Panc1 (cell line): ENCODE results near the gene CNTN5. TPM values are rescaled to one million over a fixed set of nuclear protein-coding genes. Genes with fewer than 3 reads are reported as not detected.

Experiments
- ATAC-seq: fragments of 200-7000 bp; cut with Tn5 transposase; 2 replicates; pipeline ENCODE4 v1.9.1; 2020; ENCODE audit warnings: mild to moderate bottlenecking, moderate library complexity
- BruUV-seq: library from RNA; stranded (reverse); fragments of 400-500 nt; replicated peaks from 2 replicates; lab custom pipeline; 2021; lab: Mats Ljungman, UMichigan
- CTCF ChIA-PET: fragments of 300-600 bp; sonication (Branson Sonifier 250); formaldehyde crosslinking; loops from one replicate; lab custom pipeline; 2022; ENCODE audit warnings: antibody characterized with exemption; lab: Charles Lee
- POLR2A ChIA-PET: fragments of 300-600 bp; sonication (Branson Sonifier 250); formaldehyde crosslinking; loops from one replicate; lab custom pipeline; 2022; ENCODE audit warnings: antibody characterized with exemption; lab: Charles Lee
- DNase-seq: peaks from one replicate; pipeline ENCODE4 v3.0.0-alpha.2; 2010; ENCODE audit warnings: low read depth, low spot score
- H3K27ac ChIP-seq: 2 replicates; pipeline ENCODE4 v1.5.1; 2011; ENCODE audit warnings: mild to moderate bottlenecking, low read length, inconsistent platforms
- H3K27me3 ChIP-seq: fragments of 200-500 bp; sonication (Bioruptor generic); 2 replicates; pipeline ENCODE4 v1.6.0; 2014; ENCODE audit warnings: low read length, inconsistent platforms; ENCODE audit not compliant: control insufficient read depth, insufficient read depth
- H3K36me3 ChIP-seq: fragments of 200-500 bp; sonication (Bioruptor generic); 2 replicates; pipeline ENCODE4 v1.5.1; 2014; ENCODE audit warnings: inconsistent platforms, mild to moderate bottlenecking, low read length, moderate library complexity; ENCODE audit not compliant: control insufficient read depth, insufficient read depth
- H3K4me1 ChIP-seq: 2 replicates; pipeline ENCODE4 v1.5.1; 2011; ENCODE audit warnings: inconsistent platforms, mild to moderate bottlenecking, low read length, moderate library complexity; ENCODE audit not compliant: control insufficient read depth, insufficient read depth
- H3K4me3 ChIP-seq, 2 experiments: 2 replicates each; pipeline ENCODE4 v1.5.1; 2011 to 2012; ENCODE audit warnings: low read depth in 2 of 2, low read length in 2 of 2, mild to moderate bottlenecking in 2 of 2, inconsistent platforms in 1 of 2, moderate library complexity in 1 of 2
- H3K9me3 ChIP-seq: fragments of 200-500 bp; sonication (Bioruptor generic); 2 replicates; pipeline ENCODE4 v1.5.1; 2014; ENCODE audit warnings: low read depth, mild to moderate bottlenecking, inconsistent platforms, low read length, moderate library complexity; ENCODE audit not compliant: control insufficient read depth, insufficient read depth
- POLR2AphosphoS5 ChIP-seq: IDR thresholded peaks from 2 replicates; pipeline ENCODE4 v1.6.1; 2012; ENCODE audit warnings: mild to moderate bottlenecking, low read depth, low read length, moderate library complexity
- SIN3A ChIP-seq: IDR thresholded peaks from 2 replicates; pipeline ENCODE4 v1.6.1; 2012; ENCODE audit warnings: low read depth, mild to moderate bottlenecking, low read length, moderate library complexity, borderline replicate concordance; ENCODE audit not compliant: insufficient read depth
- TCF7L2 ChIP-seq: IDR thresholded peaks from 2 replicates; pipeline ENCODE4 v1.6.1; 2011; ENCODE audit warnings: mild to moderate bottlenecking, low read depth, low read length, inconsistent platforms
- in situ Hi-C: cut with HindIII; loops from 2 replicates; pipeline ENCODE4 v1.10.0; 2016; ENCODE audit warnings: low sequenced_read_pairs, low pct_unique_long_range_greater_than_20kb
- intact Hi-C: fragments of 100-400 bp; cut with micrococcal nuclease; formaldehyde crosslinking; loops from one replicate; pipeline ENCODE4 v1.10.0; 2022; ENCODE audit not compliant: unreplicated experiment
- total RNA-seq: library from RNA; stranded (reverse); gene quantifications from one replicate; pipeline ENCODE4 v1.2.1, GENCODE V29; 2021; ENCODE audit not compliant: unreplicated experiment
- TF ChIP-seq, protein P1 (sequence below), 2 experiments: IDR thresholded peaks; 2 replicates each; pipeline ENCODE4 v1.6.1; 2011 to 2012; ENCODE audit warnings: low read depth in 2 of 2, control low read depth in 1 of 2, low read length in 1 of 2, mild to moderate bottlenecking in 1 of 2, moderate library complexity in 1 of 2; ENCODE audit not compliant: insufficient read depth in 1 of 2
- TF ChIP-seq, protein P2 (sequence below): fragments of 450-650 bp; IDR thresholded peaks from 2 replicates; pipeline ENCODE4 v1.5.1; 2017; ENCODE audit warnings: mild to moderate bottlenecking

CNTN5 gene
- total RNA-seq, 1 experiment from 2014 or later, result not detected

DNA sequence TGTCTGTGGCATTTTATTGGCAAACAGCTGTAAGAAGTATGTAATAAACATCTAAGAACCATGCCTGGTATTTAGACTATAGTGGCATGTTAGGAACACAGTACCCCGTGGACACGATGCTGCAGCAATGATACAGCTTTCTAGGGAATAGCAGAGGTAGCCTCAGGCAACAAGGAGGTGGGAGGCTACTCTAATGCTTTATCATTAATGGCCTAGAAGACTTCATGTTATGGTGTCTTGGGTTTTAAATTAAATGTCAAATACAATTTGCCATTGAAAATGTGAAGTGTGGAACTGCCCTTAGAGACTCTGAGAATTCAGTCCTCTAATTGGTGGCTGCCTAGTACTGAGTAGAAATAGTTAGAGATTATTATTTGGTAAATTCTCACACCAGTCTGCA, 516.9 kb downstream of the CNTN5 start:
- POLR2A ChIA-PET, result no interaction called here
- no peak for DNase-seq

DNA sequence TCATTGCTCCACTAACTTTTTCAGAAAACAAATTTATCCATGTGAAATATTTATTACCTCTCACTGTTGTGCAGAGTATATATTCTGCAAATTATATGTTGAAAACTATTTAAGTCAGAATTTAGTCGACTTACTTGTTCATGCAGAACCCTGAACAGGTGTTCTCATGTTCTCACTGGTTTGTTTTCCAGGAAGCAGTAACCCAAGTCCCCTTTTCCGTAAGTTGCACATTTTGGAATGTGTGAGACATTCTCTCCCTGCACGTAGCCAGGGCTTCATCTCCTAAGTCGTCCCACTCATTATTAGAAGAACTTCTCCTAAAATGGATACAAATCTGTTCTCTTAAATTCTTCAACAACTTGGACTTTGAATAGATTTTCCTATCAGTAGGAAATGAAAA, 524.9 kb downstream of the CNTN5 start:
- H3K27ac ChIP-seq, result no peak overlapping the region
- DNase-seq (no peak), ATAC-seq (no peak)
- POLR2A ChIA-PET, result no interaction called here
- H3K36me3 ChIP-seq, result no peaks in the 10 kb centered on the region
- TF ChIP-seq SIN3A (no peak), TCF7L2 (no peak), POLR2AphosphoS5 (no peak)
- TF ChIP-seq, protein P1, sequence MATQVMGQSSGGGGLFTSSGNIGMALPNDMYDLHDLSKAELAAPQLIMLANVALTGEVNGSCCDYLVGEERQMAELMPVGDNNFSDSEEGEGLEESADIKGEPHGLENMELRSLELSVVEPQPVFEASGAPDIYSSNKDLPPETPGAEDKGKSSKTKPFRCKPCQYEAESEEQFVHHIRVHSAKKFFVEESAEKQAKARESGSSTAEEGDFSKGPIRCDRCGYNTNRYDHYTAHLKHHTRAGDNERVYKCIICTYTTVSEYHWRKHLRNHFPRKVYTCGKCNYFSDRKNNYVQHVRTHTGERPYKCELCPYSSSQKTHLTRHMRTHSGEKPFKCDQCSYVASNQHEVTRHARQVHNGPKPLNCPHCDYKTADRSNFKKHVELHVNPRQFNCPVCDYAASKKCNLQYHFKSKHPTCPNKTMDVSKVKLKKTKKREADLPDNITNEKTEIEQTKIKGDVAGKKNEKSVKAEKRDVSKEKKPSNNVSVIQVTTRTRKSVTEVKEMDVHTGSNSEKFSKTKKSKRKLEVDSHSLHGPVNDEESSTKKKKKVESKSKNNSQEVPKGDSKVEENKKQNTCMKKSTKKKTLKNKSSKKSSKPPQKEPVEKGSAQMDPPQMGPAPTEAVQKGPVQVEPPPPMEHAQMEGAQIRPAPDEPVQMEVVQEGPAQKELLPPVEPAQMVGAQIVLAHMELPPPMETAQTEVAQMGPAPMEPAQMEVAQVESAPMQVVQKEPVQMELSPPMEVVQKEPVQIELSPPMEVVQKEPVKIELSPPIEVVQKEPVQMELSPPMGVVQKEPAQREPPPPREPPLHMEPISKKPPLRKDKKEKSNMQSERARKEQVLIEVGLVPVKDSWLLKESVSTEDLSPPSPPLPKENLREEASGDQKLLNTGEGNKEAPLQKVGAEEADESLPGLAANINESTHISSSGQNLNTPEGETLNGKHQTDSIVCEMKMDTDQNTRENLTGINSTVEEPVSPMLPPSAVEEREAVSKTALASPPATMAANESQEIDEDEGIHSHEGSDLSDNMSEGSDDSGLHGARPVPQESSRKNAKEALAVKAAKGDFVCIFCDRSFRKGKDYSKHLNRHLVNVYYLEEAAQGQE (IDR thresholded peaks at IDR 0.05; ENCODE audit: insufficient read depth in 1 of 2, low read depth in 2 of 2, low read length in 1 of 2), result no peak
- TF ChIP-seq, protein P2, sequence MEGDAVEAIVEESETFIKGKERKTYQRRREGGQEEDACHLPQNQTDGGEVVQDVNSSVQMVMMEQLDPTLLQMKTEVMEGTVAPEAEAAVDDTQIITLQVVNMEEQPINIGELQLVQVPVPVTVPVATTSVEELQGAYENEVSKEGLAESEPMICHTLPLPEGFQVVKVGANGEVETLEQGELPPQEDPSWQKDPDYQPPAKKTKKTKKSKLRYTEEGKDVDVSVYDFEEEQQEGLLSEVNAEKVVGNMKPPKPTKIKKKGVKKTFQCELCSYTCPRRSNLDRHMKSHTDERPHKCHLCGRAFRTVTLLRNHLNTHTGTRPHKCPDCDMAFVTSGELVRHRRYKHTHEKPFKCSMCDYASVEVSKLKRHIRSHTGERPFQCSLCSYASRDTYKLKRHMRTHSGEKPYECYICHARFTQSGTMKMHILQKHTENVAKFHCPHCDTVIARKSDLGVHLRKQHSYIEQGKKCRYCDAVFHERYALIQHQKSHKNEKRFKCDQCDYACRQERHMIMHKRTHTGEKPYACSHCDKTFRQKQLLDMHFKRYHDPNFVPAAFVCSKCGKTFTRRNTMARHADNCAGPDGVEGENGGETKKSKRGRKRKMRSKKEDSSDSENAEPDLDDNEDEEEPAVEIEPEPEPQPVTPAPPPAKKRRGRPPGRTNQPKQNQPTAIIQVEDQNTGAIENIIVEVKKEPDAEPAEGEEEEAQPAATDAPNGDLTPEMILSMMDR, result no peak
- no peak overlapping the region for H3K4me3 ChIP-seq
- intact Hi-C loops, result no loop called here
- CTCF ChIA-PET, result no interaction called here
- H3K27me3 ChIP-seq, result no peaks in the 10 kb centered on the region
- H3K4me1 ChIP-seq, result no peaks in the 10 kb centered on the region
- in situ Hi-C loops, result no loop called here
- no peaks in the 10 kb centered on the region for H3K9me3 ChIP-seq
- BruUV-seq, result no TSS peak

More for the DNA sequence above, 516.9 kb downstream of the CNTN5 start:
- H3K4me3 ChIP-seq, result no peak overlapping the region
- no peak for ATAC-seq
- intact Hi-C loops (no loop called here), in situ Hi-C loops (no loop called here)
- H3K36me3 ChIP-seq, result no peaks in the 10 kb centered on the region
- H3K4me1 ChIP-seq, result no peaks in the 10 kb centered on the region
- no TSS peak for BruUV-seq
- no peaks in the 10 kb centered on the region for H3K9me3 ChIP-seq
- H3K27me3 ChIP-seq, result no peaks in the 10 kb centered on the region
- TF ChIP-seq SIN3A, result no peak
- TF ChIP-seq, protein P1 (IDR thresholded peaks at IDR 0.05; ENCODE audit: insufficient read depth in 1 of 2, low read depth in 2 of 2, low read length in 1 of 2), result no peak
- TF ChIP-seq TCF7L2, result no peak
- TF ChIP-seq, protein P2, result no peak
- no peak for TF ChIP-seq POLR2AphosphoS5
- H3K27ac ChIP-seq, result no peak overlapping the region
- CTCF ChIA-PET, result no interaction called here
